Fibroblast of skin of left quadriceps (primary cell): Measurements from ENCODE around the gene SUSD1.
"Not testable (repeated sequence)": the region's sequence is repeated elsewhere in the genome, so short reads cannot be mapped to it uniquely, and the experiment has no call there.

Experiments used
- DNase-seq, 2 experiments: peaks; one replicate each; pipeline ENCODE4 v3.0.0-alpha.2; 2013; ENCODE audit warnings: low read depth in 2 of 2

The SUSD1 gene

DNA sequence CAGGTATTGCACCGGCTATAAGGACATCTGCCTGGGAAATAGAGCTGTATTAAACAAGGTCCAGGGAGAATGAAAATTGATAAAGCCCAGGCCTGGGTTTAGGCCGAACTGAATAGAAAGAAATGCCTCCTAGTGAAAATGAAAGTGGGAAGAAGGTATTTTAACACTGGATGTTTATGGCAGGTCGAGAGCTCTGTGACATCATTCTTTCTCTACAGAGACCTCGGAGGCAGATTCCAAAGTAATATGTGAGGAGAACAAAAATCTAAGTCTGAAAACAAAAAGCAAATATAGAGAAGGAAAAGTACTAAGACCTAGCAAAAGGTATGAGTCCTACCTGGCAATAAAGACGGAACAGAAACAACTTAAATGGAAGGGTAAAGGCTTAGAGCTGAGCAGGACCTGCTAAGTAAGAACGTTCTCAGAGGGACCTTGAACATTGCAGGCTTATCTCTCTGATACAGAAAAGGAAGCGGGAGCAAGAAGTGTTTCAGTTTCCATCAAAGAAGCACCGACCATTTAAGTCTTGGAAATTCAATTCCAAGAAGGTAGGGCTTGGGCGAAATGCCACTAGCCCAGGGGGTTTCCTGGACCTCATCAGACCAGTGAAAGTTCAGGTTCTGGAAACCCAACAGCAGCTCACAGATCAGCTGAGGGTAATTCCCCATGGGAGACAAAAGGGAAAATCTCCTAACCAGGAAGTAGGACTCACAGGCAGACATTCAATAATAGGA is 80.0 kb downstream of the SUSD1 start:
- no peak for DNase-seq

DNA sequence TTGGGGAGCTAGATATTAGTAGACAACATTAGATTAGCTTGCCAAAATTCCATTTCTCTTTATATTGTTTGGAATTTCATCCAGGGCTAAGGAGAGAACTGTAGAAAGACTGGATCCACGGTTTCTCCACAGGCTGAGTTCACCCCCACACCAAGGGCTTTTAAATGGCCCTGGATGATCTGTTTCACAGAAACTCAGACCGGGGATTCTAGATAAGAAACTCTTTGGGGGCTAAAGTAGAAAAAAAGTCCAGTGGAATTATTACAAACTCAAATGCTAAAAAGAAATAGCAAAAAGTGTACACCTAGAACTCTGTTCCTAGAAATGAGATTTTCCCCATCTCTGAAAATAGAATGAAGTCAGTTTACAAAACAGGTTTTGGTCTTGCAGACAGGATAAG is 80.9 kb downstream of the SUSD1 start:
- no peak for DNase-seq

DNA sequence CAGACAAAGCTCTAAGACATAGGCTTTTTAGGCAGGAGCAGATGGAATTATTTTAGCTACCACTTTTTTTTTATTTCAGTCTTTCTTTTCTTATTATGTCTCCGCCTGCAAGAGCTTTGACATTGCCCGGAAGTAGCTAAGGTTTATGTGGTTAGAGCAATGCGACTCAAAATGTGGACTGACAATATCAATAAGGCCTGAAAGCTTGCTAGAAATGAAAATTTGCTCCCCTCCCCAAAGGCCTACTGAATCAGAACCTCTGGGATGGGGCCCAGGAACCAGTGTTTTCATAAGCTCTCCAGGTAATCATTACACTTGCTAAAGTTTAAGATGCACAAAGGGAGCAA is 81.3 kb downstream of the SUSD1 start:
- no peak for DNase-seq

DNA sequence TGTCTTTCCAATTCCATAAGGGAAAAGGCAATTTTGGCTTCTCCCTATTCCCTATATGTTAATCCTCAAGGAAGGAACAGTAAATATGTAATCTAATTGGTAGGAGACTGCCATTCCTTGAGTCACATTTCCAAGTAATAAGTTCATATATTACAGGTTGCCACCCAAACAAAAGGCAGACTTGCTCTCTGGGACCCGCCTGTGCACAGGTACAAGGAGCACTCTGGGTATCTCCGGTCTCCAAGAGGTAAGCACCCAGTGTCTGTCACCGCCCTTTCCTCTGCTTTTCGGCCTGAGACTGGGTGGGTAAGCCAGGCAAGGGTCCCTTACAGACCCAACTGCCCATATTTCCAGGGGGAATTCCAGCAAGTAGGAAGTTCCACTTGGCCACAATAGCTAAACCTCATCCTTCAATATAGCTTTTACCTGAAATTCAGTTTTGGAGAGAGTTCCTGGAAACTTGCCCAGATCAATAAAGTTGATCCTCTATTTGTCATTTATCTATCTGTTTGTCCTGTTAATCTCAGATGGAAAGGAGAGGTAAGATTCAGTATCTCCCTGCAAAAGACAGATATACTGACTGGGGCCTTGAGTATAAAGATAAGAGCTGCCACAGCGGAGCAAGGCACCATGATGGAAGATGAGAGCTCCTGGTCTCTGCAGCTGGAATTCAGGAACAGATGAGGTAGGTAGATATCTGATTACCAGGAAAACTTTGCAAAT is 81.8 kb downstream of the SUSD1 start:
- DNase-seq = no peak

DNA sequence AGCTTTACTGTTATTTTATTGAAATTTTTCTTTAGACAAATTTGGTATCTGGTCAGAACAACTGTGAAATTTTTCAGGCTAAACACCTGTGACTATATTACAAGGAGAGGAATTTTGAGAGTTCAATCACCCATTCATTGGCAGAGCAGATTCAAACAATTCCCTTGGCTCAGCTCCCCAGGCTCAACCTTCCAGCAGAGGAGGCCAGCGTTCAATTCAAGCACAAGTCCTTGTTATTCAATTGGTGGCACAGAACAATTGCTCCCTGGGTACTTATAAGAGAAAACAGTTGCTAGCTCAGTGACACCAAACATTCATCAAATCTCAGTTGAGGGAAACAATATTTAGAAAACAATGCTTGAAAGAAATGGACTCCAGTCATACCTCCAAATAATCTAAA is 83.3 kb downstream of the SUSD1 start:
- DNase-seq = no peak

DNA sequence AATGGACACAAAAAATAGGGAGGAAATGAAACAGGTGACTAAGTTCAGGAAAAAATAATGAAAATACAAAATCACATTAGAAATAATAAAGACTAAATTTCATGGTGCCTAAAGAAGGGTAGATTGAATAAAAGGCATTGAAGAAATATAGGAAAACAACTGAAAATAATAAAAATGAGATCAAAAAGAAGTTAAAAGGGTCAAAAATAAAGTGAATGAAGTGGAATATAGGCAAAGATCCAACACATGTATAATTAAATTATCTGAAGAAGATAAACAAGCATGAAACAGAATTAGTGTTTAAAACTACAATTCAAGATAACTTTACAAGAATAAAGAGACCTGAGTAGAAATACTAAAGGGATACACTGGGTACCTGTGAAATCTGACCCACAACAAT is 87.6 kb downstream of the SUSD1 start:
- DNase-seq = no peak

DNA sequence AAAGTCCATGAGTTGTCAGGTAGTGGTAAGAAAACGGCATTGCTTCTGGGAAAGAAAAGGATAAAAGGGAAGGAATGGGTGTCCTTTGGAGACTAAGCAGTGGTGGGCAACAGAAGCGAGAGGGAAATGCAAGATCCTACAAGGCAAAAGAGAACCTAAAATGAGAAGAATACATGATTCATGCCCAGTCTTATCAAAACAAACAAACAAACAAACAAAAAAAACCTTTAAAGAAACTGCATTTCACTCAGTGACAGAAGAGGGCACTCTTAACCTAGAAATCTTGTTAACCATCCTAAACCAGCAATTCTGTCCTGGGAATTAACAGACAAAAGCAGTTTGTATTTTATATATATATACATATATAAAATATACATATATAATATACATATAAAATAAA is 88.5 kb downstream of the SUSD1 start:
- DNase-seq = no peak

DNA sequence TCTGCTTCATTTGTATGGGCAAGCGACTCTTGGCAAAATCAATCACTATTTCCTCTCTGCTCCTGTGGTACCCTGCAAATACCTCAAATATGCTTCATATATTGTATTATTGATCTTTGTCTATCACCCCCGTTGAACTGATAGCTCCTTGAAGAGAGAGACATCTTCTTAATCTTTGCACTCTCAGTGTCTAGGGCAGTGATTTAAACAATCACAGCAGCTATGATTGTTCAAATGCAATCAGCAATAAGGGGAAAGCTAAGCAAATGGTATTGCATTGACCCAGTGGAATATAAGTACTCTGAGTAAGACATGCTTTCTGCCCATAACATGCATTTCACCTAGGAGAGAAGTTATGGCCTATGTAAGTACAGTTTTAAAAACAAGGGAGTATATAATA is 90.2 kb downstream of the SUSD1 start:
- no peak for DNase-seq

DNA sequence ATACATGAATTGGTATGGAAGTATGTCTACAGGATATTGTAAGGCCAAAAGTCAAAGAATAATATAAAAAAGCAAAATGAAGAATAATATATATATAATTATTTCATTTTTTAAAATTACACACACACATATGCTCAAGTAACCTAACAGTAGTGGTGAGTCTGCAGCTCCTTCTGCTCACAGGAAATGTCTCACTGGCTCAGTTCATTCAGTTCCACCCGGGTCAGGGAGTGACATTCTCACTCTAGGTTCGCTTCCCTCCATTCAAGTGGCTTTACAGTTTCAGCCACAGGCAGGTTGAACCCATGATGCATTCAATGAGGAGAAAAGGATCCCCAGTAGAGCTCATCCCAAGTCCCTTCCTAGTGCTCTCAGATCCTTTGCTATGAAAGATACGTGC is 90.8 kb downstream of the SUSD1 start:
- DNase-seq = no peak

DNA sequence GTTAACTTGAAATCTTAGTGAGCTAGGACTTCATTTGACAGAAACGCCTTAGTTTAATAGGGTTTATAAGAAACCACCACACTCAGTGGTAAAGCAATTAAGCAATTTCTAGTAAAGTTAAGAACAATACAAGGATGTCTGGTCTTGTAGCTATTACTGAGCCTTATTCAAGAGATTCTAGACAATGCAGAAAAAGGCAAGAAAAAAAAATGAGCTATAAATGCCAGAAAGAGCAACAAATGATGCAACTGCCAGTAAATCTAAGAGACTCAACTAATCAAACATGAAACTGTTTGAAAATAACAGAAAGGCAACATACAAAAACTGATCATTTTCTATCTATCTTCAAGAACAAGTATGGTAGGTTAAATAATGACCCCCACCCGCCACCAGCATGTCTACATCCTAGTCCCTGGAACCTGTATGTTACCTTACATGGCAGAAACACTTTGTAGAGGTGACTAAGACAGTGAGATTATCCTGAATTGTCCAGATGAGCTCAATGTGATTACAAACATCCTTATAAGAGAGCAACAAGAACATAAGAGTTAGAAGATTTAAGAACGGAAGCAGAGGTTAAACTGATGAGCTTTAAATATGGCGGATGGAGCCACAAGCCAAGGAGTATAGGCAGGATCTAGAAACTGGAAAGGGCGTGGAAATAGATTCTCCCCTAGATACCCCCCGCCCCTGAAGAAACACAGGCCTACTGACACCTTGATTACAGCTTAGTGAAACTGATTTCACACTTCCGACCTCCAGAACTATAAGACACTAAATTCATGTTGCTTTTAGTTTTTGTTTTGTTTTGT is 93.0 kb downstream of the SUSD1 start:
- DNase-seq = no peak

DNA sequence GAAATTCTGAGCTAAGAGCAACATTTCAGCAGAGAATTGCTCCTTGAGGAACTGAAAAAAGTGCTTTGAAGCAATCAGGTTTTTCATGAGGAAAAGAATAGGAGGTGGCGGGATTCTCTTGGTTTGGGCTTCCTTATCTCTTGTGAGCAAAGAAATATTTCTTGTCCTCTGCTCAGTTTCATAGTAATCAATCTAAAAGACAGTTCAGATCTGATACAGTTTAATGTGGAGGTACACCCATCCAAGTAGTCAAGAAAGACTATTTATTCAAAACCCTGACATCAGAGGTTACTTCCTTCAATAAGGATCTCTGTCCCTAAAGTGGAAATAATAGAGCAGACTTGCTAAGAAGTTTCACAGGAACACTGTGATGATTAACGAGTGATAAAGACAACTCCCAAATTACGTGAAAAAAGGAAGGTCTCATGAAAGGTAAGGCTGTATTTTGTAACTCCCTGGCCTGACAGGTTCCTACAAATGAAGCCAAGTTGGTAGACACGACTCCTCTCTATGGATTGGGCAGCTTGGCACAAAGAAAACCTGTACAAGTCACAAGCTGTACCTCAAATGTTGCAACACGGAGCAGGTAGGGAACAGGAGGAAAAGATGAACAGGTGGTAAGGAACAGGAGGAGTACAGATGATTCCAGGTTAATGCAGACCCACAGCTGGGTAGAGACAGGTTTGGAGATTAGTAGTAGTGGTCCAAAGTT is 94.1 kb downstream of the SUSD1 start:
- DNase-seq = no peak

DNA sequence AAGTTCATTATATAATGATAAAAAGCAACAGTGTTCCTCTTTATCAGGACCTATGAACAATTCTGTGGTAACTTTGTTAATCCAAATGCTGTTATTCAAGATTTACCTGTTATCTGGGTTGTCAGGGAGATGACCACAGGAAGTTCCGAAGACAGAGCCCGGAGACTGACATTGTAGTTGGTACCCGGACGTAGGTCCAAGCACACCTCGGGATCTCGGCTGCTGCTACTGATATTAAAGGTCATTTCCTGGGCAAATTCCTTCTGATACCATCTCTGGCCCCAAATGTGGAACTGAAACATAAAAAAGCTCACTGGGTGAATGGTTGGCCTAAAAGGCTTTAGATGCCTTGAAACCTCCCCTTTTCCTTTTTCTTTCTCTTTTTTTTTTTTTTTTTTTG is 96.7 kb downstream of the SUSD1 start:
- no peak for DNase-seq

DNA sequence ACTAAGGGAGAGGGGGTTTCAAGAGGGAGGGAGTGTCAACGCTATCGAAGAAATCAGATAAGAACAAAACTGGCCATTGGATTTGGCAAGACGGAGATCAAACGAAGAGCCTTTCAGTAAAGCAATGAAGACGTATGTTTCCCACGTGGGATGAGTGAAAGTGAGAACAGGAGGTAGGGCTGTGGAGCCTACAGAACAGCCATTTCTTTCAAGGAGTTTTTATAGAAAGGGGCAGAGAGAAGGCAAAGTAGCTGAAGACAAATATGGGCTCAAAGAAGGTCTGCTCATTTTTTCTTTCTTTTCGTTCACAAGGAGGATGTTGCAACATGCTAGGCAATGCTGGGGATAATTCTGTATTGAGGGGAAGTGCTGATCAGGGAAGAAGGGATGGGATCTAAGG is 98.3 kb downstream of the SUSD1 start:
- no peak for DNase-seq

DNA sequence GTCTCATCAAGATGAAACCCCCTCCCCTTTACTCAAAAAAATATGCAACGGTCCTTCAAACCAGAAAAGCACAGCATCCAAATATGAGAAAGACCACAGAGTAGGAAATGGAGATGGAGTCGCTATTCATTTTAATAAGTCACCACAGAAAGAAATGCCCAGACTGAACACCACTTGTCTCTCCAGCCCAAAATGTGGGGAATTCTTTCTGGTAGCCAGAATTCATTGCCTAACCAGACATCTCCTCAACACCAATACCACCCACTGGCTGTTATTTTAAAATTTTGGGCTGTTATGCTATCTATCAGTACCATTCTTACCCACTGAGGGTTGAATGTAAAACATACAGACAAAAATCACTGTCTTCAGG is 100.1 kb downstream of the SUSD1 start:
- no peak for DNase-seq

DNA sequence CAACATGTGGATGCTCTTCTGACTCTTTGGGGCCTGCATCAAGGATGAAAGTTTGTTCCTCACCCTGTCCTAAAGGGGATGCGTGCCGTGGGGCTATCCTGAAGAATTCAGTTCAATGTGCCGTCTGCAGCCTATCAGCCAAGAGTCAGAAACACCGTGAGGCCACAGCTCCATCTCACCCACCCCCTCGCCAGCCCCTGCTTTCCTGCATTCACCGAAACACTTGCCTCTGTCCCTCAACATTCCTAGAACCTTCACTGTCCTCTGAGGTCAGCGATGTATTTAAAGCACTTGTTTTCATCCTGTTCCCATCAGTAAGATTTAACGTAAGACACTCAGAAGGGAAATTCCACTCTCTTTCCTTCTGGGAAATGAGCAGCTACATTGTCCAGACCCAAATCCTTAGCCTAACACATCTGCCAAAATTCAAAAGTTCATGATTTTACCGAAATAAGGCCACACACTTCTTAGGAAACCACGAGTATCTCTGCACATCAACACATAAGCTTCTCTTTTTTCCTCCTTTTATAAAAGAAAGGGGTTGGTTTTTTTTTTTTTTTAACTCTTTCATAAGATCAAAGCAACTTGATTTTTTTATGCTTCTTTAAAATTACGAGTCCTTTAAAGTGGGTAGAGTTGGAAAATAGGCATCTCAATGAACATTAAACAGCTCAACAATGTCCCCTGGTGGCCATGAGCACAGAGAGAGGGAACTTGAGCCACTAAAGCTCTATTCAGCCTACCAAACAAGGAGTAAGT is 100.7 kb downstream of the SUSD1 start:
- peak; percentile 95 to 96 for DNase-seq

DNA sequence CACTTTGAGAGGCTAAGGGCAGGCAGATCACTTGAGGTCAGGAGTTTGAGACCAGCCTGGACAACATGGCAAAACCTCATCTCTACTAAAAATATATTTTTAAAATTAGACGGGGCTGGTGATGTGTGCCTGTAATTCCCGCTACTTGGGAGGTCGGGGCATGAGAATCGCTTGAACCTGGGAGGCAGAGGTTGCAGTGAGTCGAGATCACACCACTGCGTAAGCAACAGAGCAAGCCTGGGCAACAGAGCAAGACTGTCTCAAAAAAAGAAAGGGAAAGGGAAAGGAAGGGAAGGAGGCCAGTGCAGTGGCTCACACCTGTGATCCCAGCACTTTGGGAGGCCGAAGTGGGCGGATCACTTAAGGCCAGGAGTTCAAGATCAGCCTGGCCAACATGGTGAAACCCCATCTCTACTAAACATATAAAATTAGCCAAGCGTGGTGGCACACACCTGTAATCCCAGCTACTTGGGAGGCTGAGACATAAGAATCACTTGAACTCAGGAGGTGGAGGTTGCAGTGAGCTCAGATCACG is 101.4 kb downstream of the SUSD1 start:
- DNase-seq = not testable (repeated sequence)

DNA sequence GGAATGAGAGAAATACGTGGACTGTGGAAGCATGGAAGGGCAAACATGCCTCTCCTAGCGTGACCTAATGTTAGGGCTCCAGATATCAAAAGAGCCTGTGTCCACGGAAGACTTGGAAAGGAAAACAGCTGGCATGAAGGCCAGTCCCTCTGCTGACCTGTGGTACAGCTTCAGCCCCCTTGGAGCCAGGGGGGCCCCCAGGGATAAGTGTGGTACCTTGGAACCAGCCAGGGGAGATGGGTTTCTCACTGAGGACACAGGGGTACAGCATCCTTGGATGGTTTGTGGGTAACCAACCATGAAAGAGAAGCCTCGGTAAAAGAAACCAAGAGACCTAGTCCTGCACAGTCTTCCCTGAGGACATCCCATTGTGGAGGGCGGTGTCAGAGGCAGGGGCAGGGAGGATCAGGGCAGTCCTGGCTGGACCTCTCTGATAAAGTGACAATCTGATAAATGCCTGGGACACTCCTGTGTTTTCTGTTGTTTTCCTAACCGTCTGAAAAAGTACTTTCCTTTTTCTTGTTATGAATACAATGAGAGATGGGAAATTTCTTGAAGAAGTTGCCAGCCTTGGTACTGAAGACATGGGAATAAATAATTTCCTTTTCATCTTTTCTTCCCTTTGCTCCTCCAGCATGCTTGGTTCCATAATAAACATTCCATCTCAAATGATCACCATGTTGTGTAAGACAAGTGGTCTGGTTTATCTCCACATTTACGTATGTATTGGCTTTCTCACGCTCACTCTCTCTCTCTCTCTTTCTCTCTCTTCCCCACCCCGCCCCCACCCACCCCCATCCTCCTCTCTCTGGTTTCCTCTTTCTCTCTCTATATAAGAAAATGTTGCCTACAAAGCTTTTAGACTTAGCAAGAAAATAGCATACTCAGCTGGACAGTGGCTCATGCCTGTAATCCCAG is 102.1 kb downstream of the SUSD1 start:
- DNase-seq = peak; percentile 91

DNA sequence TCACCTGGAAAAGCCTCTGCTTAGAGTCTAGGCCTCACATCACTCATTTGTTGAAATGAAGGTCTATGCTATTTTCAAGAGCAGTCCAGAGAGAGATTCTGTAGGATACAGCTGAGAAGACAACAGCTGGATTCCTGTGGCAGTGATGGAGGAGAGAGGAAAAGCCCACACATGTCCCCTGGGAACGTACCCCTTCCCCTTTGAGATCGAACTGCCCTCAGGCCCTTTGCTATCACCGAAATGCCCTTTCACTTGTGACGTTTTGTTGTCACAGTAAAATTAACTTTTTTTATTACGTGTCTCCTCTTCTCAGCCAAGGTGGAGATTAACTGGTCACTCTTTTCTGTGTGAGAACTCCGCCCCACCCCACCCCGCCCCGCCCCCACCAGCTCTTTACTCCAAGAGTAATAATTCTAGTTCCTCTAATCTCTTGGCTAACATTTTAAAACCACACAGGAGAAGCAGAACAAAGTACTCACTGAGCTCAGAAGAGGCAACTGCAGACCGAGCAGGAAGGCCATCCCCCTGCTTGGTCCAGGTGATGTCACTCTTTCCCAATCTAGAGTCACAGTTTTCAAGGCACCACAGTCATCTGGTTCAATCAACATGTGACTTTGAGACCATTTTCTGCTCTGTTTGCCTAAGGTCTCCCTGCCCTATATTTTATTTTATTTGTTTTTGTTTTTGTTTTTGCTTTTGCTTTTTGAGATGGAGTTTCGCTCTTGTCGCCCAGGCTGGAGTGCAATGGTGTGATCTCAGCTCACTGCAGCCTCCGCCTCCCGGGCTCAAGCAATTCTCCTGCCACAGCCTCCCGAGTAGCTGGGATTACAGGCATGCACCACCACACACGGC is 105.6 kb downstream of the SUSD1 start:
- no peak for DNase-seq
